ENCODE data around the gene C1QTNF6.

GRCh38 chr22:37178350-37179125 lies 9.5 kb downstream of the C1QTNF6 start:
- TF ChIP-seq EZH2 (IDR thresholded peaks at IDR 0.05; ENCODE audit: low read length) (no peak), CTCF (optimal IDR thresholded peaks at IDR 0.05 in 1 of 3, IDR thresholded peaks at IDR 0.05 in 1 of 3, conservative IDR thresholded peaks at IDR 0.05 in 1 of 3; ENCODE audit: extremely low read depth in 1 of 3, insufficient read depth in 2 of 3, low read length in 3 of 3) (no peak)

Measured in keratinocyte (primary cell).